ENCODE results near the gene ARL6IP4.

The ARL6IP4 gene

DNA sequence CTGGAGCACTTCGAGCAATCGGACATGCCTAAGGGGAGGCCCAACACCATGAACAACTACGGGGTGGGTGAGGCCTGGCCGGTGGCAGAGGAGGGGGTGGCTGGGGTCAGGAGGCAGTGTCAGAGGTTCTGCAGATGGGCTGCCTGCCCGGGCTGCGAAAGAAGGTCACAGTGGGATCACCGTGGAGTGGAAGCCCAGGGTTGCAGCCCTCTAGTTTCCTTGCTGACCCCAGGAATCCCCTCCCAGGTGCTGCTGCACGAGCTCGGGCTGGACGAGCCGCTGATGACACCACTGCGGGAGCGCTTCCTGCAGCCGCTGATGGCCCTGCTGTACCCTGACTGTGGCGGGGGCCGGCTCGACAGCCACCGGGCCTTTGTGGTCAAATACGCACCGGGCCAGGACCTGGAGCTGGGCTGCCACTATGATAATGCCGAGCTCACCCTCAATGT, 1.9 kb upstream of the ARL6IP4 start:
- no peak for DNase-seq (ENCODE audit: low spot score)

DNA sequence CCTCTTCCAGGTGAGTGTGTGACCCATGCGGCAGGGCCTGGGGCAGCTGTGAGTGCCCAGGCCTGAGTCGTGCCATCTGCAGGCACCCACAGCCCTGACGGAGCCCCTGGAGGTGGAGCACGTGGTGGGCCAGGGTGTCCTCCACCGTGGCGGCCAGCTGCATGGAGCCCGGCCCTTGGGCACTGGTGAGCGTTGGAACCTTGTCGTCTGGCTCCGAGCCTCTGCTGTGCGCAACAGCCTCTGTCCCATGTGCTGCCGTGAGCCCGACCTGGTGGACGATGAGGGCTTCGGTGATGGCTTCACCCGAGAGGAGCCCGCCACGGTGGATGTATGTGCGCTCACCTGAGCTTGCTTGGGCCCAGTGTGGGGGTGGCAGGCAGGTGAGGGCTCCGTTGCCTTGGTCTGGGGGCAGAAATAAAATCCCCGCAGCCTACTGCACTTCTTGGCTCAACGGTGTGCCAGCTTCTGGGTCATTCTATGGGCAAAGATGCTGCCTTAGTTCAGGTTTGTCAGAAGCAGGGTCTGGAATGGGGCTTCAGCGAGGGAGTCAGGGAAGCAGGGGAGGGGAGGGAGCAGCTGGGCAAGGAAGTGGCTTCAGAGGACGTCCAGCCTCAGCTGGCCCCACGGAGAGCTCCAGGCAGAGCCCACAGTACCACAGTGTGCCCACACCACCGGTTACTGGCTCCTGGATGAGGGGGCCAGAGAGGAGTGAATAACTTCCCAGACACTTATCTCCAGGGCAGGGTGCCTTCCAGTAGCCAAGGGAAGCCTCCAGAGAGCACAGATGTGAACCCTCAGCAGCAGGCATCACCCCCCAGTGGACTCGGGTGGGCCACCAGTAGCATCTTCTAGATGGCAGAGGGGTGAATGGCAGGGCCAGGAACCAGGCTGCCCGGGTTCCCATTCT, 1.2 kb upstream of the ARL6IP4 start:
- DNase-seq (ENCODE audit: low spot score): no peak

DNA sequence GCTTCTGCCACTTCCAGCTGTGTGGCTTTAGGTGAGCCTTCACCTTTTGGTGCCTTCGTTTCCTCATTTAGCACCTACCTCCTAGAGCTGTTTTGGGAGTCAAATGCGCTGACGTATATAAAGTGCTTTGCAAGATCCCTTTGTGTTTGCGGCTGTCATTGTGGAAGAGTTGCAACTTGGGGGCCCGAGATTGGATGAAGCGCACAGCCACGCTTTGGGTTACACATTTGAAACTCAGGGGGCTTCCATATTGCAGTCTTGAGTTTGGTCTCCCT, 636 bp upstream of the ARL6IP4 start:
- DNase-seq (ENCODE audit: low spot score): no peak

- DNase-seq (ENCODE audit: low spot score): no peak
Observed at GRCh38 chr12:122981036-122981471, 573 bp downstream of the ARL6IP4 start.

- no peak for DNase-seq (ENCODE audit: low spot score)
Observed at GRCh38 chr12:122981587-122982476, 1.4 kb downstream of the ARL6IP4 start.

DNA sequence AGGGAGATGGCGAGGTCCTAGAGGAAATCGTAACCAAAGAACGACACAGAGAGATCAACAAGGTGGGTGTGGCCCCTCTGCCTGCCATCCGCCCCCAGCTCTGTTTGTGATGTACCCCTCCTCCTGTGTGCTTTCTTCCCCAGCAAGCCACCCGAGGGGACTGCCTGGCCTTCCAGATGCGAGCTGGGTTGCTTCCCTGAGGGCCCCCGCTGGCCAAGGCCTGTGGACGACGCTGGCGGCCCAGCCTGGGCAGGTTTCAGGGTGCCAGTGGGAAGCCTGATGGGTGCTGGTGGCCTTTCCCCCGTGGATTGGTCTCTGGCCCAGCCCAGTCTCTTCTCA, 2.0 kb downstream of the ARL6IP4 start:
- DNase-seq (ENCODE audit: low spot score): no peak

DNA sequence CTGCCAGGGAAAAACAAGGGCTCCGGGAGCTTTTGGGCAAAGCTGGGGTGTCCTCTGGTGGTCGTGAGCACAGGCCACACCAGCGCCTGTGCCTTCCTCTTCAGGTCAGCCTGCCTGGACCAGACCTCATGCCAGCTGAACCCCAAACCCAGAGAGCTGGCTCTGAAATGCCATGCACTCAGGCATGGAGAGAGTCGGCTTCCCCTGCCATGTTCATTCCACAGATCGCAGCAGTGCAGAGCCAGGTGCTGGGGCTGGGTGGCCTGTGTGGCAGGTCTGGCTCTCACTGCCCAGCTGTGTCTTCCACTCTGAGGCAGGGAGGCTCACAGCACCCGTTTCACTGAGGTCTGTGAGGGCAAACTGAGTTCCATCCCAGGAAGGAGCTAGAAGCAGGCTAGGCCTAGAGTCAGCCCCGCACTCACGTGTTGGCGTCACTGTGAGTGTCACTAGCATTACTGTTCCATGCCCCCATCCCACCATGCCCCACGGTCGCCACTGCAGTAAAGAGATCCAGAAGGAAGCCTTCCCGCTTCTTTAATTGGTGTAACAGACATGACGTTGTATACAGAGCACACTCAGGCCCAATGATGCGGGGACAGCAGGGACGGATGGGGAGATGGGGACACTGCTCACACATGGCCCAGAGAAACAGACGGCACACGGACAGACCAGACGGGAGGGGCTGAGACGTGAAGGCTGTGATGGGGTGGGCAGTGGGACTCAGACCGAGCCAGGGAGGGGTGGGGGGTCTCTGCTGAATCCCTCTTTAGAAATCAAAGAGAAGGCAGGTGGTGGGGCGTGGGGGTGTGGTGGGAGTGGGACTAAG, 2.7 kb downstream of the ARL6IP4 start:
- no peak for DNase-seq (ENCODE audit: low spot score)

- DNase-seq (ENCODE audit: low spot score): no peak
Observed at GRCh38 chr12:122983789-122984515, 3.5 kb downstream of the ARL6IP4 start.

DNA sequence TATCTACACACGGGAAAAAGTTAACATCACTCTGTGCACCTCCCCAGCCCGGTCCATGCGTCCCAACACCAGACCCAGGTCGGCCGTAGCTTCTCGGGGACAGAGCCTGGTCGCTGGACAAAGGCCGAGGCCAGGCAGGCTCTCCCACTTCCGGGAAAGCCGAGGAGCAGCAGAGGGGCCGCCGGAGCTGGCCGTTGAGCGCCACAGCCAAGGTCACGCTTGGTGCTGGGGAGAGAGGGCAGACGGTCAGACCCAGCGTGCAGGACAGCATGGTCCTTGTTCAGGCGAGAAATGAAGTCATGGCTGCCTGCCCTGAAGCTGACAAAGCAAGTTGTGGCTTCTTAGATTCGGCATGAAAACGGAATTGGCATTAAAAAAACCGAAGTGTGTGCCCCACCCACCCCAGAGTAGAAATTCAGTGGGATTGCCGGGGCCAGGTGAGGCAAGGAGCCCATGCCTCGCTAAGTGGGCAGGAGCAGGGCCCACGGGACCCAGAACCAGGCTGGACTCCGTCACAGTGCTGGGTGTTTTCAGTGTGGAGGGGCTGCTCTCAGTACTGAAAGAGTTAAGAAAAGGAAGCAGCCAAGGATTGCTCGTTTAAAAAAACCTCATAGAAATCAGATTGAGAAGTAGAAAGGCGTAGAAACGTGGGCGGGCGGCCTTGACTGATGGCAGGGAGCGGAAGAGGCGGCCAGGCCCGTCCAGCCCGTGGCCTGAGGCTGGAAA, 4.3 kb downstream of the ARL6IP4 start:
- no peak for DNase-seq (ENCODE audit: low spot score)

GRCh38 chr12:122985338-122986257, 5.1 kb downstream of the ARL6IP4 start:
- no peak for DNase-seq (ENCODE audit: low spot score)

DNA sequence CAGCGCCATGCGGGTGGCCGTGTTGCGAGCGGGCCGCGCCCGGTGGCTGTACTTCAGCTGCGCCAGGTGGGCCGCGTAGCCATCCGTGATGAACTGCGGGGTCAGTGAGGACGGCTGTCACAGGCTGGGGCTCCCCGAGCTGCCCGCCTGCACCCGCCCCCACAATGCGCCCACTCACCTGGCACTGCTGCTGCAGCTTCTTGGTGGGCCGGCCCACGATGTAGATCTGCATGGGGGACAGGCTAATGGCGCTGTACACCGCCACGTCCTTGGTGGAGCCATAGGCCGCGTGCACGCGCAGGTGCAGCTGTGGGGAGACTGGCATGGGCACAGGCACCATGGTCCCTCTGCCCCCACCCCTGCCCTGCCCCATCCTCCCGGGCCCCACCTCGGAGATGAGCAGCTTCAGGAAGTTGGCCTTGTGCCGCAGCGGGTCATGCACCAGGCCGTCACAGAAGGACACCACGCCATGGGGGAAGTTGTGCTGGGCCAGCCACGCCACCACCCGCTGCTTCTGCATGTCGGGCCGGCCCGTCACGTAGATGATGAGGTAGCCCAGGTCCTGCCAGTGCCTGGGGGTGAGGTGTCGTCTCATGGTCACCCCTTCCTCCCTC, 5.9 kb downstream of the ARL6IP4 start:
- DNase-seq (ENCODE audit: low spot score): no peak

DNA sequence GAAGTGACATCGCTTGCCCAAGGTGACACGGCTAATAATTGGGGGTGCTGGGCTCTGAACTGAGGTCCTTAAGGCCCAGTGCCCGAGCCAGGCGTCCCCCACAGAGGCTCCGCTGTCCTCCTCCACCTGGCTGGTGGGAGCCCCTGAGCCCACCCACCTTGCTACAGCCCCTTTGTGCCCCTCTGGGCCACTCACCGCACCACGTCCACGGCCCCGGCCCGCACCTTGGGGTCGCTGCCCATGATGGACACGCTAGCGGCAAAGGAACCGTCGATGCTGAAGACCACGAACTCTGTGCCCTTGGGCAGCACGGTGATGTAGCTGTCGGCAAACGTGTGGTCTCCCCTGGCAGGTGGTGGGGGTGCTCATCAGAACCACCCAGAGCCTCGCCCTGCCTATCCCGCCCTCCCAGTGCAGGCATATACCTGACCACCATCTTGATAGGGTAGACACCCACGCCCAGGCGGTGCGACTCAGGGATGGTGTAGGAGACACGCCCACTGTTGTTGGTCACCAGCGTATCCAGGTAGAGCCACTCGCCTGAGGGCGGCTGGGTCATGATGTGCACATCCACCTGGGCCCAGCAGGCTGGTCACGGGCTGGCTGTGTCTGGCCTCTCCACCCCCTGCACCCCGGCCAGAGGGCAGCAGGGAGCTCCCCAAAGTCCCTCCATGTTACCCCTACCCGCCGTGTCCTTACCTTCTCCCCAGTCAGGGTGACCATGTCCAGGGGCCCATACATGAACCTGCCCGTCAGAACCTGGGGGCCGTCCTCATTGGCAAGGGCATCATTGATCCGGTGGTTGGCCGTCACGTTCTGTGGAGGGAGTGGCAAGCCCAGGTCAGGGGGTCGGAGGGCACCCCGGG, 6.8 kb downstream of the ARL6IP4 start:
- no peak for DNase-seq (ENCODE audit: low spot score)

DNA sequence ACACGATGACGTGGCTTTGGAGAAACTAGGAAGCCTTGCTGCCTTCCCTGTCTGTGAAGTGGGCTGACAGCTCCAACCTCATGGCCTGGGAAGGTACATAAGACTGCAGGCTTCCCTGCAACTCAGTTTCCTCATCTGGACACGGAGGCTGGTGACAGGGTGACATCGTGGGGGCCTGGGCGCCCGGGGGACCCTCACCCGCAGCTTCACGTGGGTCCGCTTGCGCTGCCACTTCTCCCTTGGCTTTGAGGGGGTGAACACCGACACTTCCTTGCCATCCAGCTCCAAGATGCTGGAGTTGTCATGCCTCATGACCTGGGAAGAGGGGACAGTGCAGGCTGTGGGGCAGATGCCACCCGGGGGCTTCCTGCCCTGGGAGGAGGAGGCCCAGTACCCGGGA, 7.6 kb downstream of the ARL6IP4 start:
- no peak for DNase-seq (ENCODE audit: low spot score)

DNA sequence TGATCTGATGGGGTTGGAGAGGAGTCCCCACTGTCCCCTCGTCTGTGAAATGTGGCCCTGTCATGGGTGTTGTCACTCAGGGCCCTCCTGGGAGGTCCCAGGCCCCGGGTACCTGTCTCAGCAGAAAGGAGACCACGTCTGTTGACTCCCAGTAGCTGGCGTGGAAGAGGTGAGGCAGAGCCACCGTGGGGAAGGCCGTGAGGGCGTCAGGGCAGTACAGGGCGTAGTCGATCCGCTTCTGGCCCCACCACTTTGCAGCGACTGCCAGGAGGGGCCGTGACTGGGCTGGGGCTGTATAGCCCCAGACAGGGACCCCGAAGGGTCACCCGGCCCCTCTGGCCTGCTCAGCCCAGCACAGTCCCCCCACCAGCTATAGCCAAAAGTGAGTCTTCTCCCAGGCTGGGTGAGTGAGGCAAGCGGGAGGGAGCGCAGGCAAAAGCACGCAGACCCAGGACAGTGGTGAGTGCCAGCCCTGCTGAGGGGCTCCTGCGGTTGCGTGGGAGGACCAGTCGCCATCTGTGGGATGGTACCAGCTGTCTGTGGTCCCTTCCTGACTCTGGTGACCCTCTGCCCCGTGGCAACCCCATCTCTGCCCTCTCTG, 8.2 kb downstream of the ARL6IP4 start:
- no peak for DNase-seq (ENCODE audit: low spot score)

DNA sequence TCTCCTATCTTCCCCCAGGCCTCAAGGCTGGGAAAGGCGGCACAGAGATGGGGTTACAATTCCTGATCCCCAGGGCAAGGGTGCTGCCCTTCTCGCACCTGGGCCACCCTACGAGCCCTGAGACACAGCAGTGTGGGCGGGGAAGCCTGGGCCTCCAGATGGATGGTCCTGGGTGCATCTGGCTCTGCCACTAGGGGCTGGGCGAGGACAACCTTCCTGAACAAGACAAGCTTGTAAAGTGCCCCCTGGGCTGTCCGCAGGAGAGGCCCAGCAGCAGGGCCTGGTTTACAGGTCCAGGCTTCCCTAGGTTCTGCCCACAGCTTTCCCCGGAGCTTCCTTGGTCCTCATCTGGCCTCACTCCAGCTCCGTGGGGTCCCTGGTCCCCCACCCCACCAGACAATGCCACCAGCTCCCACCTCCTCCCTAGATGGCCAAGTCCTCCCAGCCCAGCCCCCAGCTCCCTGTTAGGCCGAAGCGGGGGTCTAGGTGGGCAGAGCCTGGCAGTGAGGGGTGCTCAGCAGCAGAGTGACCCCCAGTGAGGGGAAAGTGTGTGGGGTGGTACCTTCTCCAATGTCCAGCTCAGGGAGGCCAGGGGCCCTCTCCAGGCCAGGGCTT, 8.9 kb downstream of the ARL6IP4 start:
- DNase-seq (ENCODE audit: low spot score): no peak

GRCh38 chr12:122989874-122990419, 9.5 kb downstream of the ARL6IP4 start:
- no peak for DNase-seq (ENCODE audit: low spot score)

- no peak for DNase-seq (ENCODE audit: low spot score)
Observed at GRCh38 chr12:122990561-122990960, 10.1 kb downstream of the ARL6IP4 start.

Measured in activated CD4-positive, alpha-beta T cell treated with anti-CD3 and anti-CD28 coated beads, Interleukin-2, Interleukin-4, amounts not matched to agents 100 ng/mL and 50 ng/mL, durations not matched to agents 16 hours and 8 hours (primary cell).